Measurements from ENCODE around the gene NEK6. TPM values are rescaled to one million over a fixed set of nuclear protein-coding genes. Genes with fewer than 3 reads are reported as not detected.

NEK6 gene
- polyA plus RNA-seq, 1 experiment = 73.6 TPM

DNA sequence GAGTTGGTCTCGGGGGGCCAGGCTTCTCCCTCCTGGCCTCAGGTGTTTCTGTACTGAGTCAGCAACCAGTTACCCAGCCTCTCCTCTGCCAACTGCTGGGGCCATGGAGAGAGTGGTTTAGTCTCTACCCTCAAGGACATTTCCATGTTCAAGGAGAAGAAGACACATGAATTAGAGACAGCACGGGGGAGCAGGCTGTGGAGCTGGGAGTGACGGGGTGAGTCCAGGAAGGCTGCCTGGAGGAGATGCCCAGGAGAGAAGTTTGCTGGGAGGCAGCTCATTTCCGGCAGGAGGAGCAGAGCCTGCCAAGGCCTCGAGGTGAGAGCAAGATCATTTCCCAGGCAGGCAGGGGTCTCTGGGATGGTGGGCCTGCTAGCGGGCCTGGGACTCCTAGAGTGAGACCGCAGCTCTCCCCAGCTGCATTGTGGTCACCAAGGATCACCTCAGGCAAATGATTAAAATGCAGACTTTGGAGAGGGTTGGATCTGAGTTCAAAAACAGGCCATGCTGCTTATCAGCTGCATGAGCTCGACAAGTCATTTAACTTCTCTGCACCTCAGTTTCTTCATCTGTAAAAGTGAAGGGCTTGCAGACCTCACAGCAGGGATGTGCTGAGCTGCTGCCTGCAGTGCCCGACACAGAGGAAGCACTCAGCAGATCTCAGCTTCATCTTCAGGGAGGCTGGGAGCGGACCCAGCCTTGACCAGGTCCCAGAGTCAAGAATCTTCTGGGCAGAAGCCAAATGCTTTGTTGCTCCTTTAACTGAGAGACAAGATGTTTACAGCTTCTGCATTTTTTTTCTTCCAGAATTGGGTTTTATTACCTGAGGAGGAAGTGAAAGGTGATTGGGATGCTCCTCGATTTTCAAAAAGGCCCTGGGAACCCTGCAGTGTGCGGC, 35.2 kb downstream of the NEK6 start:
- H3K36me3 ChIP-seq (ENCODE audit: control insufficient read depth, insufficient read depth, low read length) = peaks cover 13% of the 10 kb centered on the region
- ChIA-PET POLR2A (no interaction called here), CTCF (no interaction called here)

DNA sequence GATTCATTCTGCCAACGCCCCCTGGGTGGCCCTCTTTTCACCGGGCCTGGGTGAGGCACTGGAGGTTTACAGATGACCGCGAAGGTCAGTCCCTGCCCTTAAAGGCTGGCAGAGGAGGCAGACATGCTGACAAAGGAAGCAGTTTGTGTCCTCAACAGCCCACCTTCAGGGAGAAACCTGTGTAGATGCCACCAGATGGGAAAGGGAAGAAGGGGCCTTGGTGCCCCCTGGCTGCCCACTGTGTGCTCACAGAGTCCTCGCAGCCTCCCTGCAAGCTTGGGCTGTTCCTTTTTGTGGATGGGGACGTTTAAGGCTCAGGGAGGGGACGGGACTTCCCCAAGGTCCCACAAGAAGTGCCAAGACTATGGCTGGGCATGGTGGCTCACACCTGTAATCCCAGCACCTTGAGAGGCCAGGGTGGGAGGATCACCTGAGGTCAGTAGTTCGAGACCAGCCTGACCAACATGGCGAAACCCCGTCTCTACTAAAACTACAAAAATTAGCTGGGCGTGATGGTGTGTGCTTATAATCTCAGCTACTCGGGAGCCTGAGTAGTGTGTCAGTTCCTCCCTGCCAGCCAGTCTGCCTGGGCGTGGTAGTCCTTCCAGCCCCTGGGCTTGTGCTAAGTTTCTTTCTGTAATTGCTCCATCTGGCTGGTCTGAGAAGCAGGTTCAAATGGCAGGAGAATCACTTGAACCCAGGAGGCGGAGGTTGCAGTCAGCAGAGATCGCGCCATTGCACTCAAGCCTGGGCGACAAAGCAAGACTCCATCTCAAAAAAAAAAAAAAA, 36.2 kb downstream of the NEK6 start:
- peaks cover 13% of the 10 kb centered on the region for H3K36me3 ChIP-seq (ENCODE audit: control insufficient read depth, insufficient read depth, low read length)
- H3K4me3 ChIP-seq (ENCODE audit: low read depth, low read length) = no peak overlapping the region
- ChIA-PET POLR2A (no interaction called here), CTCF (interaction anchor here (0.6 kb wide), 1 partner anchor 253 kb away, joined by 3 read pairs; no protein-coding TSS in a partner anchor)
- H3K27me3 ChIP-seq (ENCODE audit: control insufficient read depth, insufficient read depth, low read length) = no peaks in the 10 kb centered on the region
- TF ChIP-seq, protein P1, sequence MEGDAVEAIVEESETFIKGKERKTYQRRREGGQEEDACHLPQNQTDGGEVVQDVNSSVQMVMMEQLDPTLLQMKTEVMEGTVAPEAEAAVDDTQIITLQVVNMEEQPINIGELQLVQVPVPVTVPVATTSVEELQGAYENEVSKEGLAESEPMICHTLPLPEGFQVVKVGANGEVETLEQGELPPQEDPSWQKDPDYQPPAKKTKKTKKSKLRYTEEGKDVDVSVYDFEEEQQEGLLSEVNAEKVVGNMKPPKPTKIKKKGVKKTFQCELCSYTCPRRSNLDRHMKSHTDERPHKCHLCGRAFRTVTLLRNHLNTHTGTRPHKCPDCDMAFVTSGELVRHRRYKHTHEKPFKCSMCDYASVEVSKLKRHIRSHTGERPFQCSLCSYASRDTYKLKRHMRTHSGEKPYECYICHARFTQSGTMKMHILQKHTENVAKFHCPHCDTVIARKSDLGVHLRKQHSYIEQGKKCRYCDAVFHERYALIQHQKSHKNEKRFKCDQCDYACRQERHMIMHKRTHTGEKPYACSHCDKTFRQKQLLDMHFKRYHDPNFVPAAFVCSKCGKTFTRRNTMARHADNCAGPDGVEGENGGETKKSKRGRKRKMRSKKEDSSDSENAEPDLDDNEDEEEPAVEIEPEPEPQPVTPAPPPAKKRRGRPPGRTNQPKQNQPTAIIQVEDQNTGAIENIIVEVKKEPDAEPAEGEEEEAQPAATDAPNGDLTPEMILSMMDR (IDR thresholded peaks at IDR 0.05; ENCODE audit: insufficient read depth, low read depth, low read length) = no peak; the same call in 1 of the 2 replicates
- no peak for DNase-seq (ENCODE audit: low read depth)

More for the DNA sequence above, 35.2 kb downstream of the NEK6 start:
- no peak for DNase-seq (ENCODE audit: low read depth)
- no peak overlapping the region for H3K4me3 ChIP-seq (ENCODE audit: low read depth, low read length)
- no peaks in the 10 kb centered on the region for H3K27me3 ChIP-seq (ENCODE audit: control insufficient read depth, insufficient read depth, low read length)
- TF ChIP-seq, protein P1 (IDR thresholded peaks at IDR 0.05; ENCODE audit: insufficient read depth, low read depth, low read length) = no peak

DNA sequence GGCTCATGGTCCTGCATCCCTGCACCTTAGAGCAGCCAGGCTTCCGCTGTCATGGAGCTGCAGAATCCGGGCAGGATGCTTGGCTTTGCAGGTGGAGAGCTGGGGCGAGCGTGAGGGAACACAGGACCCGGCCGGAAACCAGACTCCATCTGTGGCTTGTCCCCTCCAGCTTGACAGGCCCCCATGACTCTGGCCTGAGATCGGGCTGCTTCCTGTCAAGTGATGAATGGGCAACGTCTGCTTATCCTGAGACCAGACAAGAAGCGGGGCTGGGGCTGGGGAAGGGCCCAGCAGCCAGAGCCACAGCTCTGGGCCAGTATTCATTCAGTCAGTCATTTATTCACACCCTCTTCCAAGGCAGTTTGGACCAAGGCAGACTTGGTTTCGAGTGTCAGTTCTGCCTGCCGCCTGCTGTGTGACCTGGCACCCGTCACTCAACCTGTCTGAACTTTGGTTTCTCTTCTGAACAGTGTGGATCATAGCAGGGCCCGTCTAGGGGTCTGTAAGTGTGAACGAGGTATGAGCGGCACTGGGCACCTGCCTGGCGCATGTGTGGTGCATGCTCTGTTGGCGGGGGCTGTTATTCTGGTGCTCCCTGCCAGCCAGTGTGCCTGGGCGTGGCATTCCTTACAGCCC, 37.5 kb downstream of the NEK6 start:
- POLR2A ChIA-PET = no interaction called here
- CTCF ChIA-PET = interaction anchor here (1.0 to 2.9 kb wide), 2 partner anchors 11 to 36 kb away, joined by 3 to 7 read pairs; no protein-coding TSS in a partner anchor
- no peak for DNase-seq (ENCODE audit: low read depth)
- Histone ChIP-seq H3K27me3 (ENCODE audit: control insufficient read depth, insufficient read depth, low read length) (no peaks in the 10 kb centered on the region), H3K36me3 (ENCODE audit: control insufficient read depth, insufficient read depth, low read length) (peaks cover 6% of the 10 kb centered on the region), H3K4me3 (ENCODE audit: low read depth, low read length) (no peak overlapping the region)
- TF ChIP-seq, protein P1 (IDR thresholded peaks at IDR 0.05; ENCODE audit: insufficient read depth, low read depth, low read length) = no peak

DNA sequence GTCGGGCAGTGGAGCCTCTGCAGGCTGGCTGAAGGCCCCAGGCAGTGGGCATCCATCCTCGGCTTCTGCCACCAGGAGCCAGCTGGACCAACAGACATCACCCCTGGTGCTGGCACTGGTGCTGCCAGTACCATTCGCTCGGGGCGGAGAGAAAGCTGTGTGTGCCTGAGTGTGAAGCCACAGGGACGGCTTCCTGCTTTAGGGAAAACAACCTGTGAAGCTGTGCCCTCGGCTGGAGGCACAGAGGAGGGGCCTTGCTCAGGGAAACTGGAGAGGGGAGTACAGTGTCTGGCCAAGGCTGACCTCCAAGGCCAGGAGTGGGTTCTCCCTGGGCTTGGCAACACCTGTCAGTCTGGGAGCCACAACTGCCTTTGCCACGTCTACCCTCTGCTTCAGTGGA, 38.3 kb downstream of the NEK6 start:
- ChIA-PET POLR2A (no interaction called here), CTCF (interaction anchor here (0.7 to 2.9 kb wide), 3 partner anchors 10 to 37 kb away, joined by 3 to 7 read pairs (median 3); no protein-coding TSS in a partner anchor)
- H3K36me3 ChIP-seq (ENCODE audit: control insufficient read depth, insufficient read depth, low read length) = peaks cover 6% of the 10 kb centered on the region
- H3K4me3 ChIP-seq (ENCODE audit: low read depth, low read length) = no peak overlapping the region
- DNase-seq (ENCODE audit: low read depth) = no peak
- TF ChIP-seq, protein P1 (IDR thresholded peaks at IDR 0.05; ENCODE audit: insufficient read depth, low read depth, low read length) = no peak
- no peaks in the 10 kb centered on the region for H3K27me3 ChIP-seq (ENCODE audit: control insufficient read depth, insufficient read depth, low read length)
